Esophagus squamous epithelium (tissue), 4 donors: ENCODE data around the gene IMPG1.

Experiments
- POLR2A ChIP-seq, 4 donors: fragments of 450-650 bp; IDR thresholded peaks; one replicate each; pipeline ENCODE4 v1.6.1; 2017; ENCODE audit warnings: antibody characterized with exemption in 4 of 4, mild to moderate bottlenecking in 4 of 4, moderate library complexity in 3 of 4
- TF ChIP-seq, protein P1 (sequence below), 6 experiments: fragments of 450-650 bp in 4 of 6; fragments of 200-600 bp in 2 of 6; sonication (generic) in 2 of 6; IDR thresholded peaks; one replicate each; pipeline ENCODE4 v1.5.1; 2016 to 2019; ENCODE audit warnings: antibody characterized with exemption in 6 of 6, mild to moderate bottlenecking in 4 of 6, moderate library complexity in 4 of 6

DNA sequence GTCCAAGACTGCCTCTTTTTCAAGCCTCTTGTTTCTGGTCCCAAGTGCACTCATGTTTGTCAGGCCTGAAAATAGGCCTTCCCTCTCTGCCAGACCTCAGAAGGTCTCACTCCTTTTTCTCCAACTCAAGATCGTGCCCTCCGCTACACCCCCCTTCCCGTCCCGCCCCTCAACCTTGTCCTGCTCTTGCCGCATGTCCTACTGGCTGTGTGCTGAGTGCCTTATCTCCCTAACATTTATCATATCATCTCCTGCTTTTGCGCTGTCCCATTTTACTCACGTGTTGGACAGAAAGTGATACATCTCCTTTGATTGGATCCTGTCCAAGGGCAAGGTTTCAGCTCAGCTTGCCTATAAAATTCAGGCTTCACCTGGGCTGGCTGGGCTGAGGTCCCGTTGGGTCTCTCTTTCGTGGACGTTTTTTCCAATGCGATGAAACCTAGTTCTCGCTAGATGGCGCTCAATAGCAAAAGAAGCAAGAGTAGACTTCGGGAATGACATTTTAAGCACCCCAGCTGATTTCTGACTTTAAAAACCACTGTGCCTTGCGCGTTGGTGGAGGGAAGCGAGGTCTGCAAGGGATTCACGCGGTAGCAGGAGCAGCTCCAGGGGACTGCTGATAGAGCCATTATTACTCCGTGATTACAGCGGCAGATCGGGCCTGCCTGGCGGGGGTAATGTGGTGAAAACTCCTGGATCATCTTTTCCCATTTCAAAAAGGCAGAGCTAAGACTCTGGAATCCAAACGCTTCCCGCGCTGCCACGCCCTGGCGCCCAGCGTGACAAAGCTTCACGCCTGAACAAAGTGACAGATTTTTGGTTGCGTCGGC is 137.6 kb downstream of the IMPG1 start:
- no peak for TF ChIP-seq POLR2A (IDR thresholded peaks at IDR 0.05)
- TF ChIP-seq, protein P1, sequence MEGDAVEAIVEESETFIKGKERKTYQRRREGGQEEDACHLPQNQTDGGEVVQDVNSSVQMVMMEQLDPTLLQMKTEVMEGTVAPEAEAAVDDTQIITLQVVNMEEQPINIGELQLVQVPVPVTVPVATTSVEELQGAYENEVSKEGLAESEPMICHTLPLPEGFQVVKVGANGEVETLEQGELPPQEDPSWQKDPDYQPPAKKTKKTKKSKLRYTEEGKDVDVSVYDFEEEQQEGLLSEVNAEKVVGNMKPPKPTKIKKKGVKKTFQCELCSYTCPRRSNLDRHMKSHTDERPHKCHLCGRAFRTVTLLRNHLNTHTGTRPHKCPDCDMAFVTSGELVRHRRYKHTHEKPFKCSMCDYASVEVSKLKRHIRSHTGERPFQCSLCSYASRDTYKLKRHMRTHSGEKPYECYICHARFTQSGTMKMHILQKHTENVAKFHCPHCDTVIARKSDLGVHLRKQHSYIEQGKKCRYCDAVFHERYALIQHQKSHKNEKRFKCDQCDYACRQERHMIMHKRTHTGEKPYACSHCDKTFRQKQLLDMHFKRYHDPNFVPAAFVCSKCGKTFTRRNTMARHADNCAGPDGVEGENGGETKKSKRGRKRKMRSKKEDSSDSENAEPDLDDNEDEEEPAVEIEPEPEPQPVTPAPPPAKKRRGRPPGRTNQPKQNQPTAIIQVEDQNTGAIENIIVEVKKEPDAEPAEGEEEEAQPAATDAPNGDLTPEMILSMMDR (IDR thresholded peaks at IDR 0.05) = peak in 5 of 6 experiments; percentile 40 to 63 (median 45)
